Ascending aorta (tissue), 2 donors: Measurements from ENCODE around the gene CKS1B. TPM values are rescaled to one million over a fixed set of nuclear protein-coding genes. Genes with fewer than 3 reads are reported as not detected.
A peak's percentile ranks its signal among the peaks of the same experiment; 100 is the strongest.

Source experiments
- DNase-seq, 2 donors: peaks; one replicate each; pipeline ENCODE4 v3.0.0-alpha.2; 2019; ENCODE audit warnings: low spot score in 2 of 2
- H3K27ac ChIP-seq, 2 donors: fragments of 200-600 bp; sonication (generic); one replicate each; pipeline ENCODE4 v1.5.1; 2016 to 2017; ENCODE audit warnings: mild to moderate bottlenecking in 1 of 2
- H3K27me3 ChIP-seq: fragments of 200-600 bp; sonication (generic); one replicate; pipeline ENCODE4 v1.5.1; 2017
- H3K36me3 ChIP-seq, 2 donors: fragments of 200-600 bp; sonication (generic); one replicate each; pipeline ENCODE4 v1.5.1; 2016
- H3K4me1 ChIP-seq, 2 donors: fragments of 200-600 bp; sonication (generic); one replicate each; pipeline ENCODE4 v1.5.1; 2016 to 2017; ENCODE audit warnings: mild to moderate bottlenecking in 1 of 2
- H3K4me3 ChIP-seq, 2 donors: fragments of 200-600 bp; sonication (generic); one replicate each; pipeline ENCODE4 v1.5.1; 2016 to 2017; ENCODE audit warnings: mild to moderate bottlenecking in 1 of 2
- H3K9me3 ChIP-seq, 2 donors: fragments of 200-600 bp; sonication (generic); one replicate each; pipeline ENCODE4 v1.5.1; 2016
- CTCF ChIP-seq, 3 experiments: fragments of 200-600 bp in 2 of 3; fragments of 450-650 bp in 1 of 3; sonication (generic) in 2 of 3; IDR thresholded peaks; one replicate each; pipeline ENCODE4 v1.5.1; 2016 to 2019; ENCODE audit warnings: antibody characterized with exemption in 3 of 3, mild to moderate bottlenecking in 1 of 3, moderate library complexity in 1 of 3
- intact Hi-C: fragments of 100-400 bp; cut with DNase I; formaldehyde crosslinking; loops from one replicate; pipeline ENCODE4 v1.15.1; 2023
- total RNA-seq: library from RNA; depleted of rRNA; stranded (reverse); fragments of >200 nt; gene quantifications from one replicate; pipeline ENCODE4 v1.1.0, GENCODE V29; 2016

The CKS1B gene
- 40.4 TPM for total RNA-seq

GRCh38 chr1:154974102-154974807 lies at the start of gene CKS1B:
CKS1B (plus strand) TSS chr1:154974681; CDS start chr1:154974746, 65 bp downstream.
- Histone ChIP-seq H3K36me3 (peaks cover 5% of the 10 kb centered on the region in 2 donors), H3K9me3 (no peaks in the 10 kb centered on the region), H3K4me1 (peaks cover 22 to 33% of the 10 kb centered on the region in 2 donors), H3K4me3 (peak within 1 kb of the TSS; percentile 61 to 82), H3K27me3 (no peaks in the 10 kb centered on the region), H3K27ac (peak within 1 kb of the TSS; percentile 95 to 99)
- no peak for TF ChIP-seq CTCF (IDR thresholded peaks at IDR 0.05)
- DNase-seq = peak; percentile 97 to 99
- intact Hi-C loops = loop anchor here (1.0 to 2.0 kb wide), 3 partner anchors 28 to 77 kb away; partner anchors contain the start of genes ADAM15 and ZBTB7B

GRCh38 chr1:154925335-154926170 lies 48.9 kb upstream of the CKS1B start:
- no peaks in the 10 kb centered on the region for H3K27me3 ChIP-seq
- H3K27ac ChIP-seq = no peak overlapping the region
- intact Hi-C loops = no loop called here
- H3K9me3 ChIP-seq = no peaks in the 10 kb centered on the region
- no peak overlapping the region for H3K4me3 ChIP-seq
- TF ChIP-seq CTCF (IDR thresholded peaks at IDR 0.05) = no peak
- no peak for DNase-seq
- peaks cover 44 to 74% of the 10 kb centered on the region in 2 donors for H3K36me3 ChIP-seq
- H3K4me1 ChIP-seq = no peaks in the 10 kb centered on the region

- no peak for DNase-seq
- H3K36me3 ChIP-seq = peaks cover 49 to 74% of the 10 kb centered on the region in 2 donors
- intact Hi-C loops = no loop called here
- TF ChIP-seq CTCF (IDR thresholded peaks at IDR 0.05) = no peak
- H3K4me3 ChIP-seq = no peak overlapping the region
- H3K27me3 ChIP-seq = no peaks in the 10 kb centered on the region
- no peak overlapping the region for H3K27ac ChIP-seq
- no peaks in the 10 kb centered on the region for H3K9me3 ChIP-seq
- H3K4me1 ChIP-seq = no peaks in the 10 kb centered on the region
Measured at GRCh38 chr1:154926201-154926600, 48.3 kb upstream of the CKS1B start.

- H3K4me1 ChIP-seq = peaks cover 0 to 9% of the 10 kb centered on the region in 2 donors
- H3K27me3 ChIP-seq = no peaks in the 10 kb centered on the region
- H3K9me3 ChIP-seq = no peaks in the 10 kb centered on the region
- H3K4me3 ChIP-seq = no peak overlapping the region
- TF ChIP-seq CTCF (IDR thresholded peaks at IDR 0.05) = no peak
- intact Hi-C loops = no loop called here
- peaks cover 22 to 31% of the 10 kb centered on the region in 2 donors for H3K36me3 ChIP-seq
- H3K27ac ChIP-seq = no peak overlapping the region
- DNase-seq = no peak
Measured at GRCh38 chr1:154931940-154932487, 42.5 kb upstream of the CKS1B start.

GRCh38 chr1:154934358-154934948 lies 40.0 kb upstream of the CKS1B start:
- intact Hi-C loops = no loop called here
- no peak for DNase-seq
- Histone ChIP-seq H3K27ac (no peak overlapping the region), H3K9me3 (no peaks in the 10 kb centered on the region), H3K36me3 (peaks cover 14 to 18% of the 10 kb centered on the region in 2 donors), H3K4me1 (peaks cover 0 to 13% of the 10 kb centered on the region in 2 donors), H3K27me3 (no peaks in the 10 kb centered on the region), H3K4me3 (no peak overlapping the region)
- no peak for TF ChIP-seq CTCF (IDR thresholded peaks at IDR 0.05)
